Middle frontal gyrus (tissue), 1 donor: ENCODE data around the gene RPL27.

Source experiments
- DNase-seq: peaks from one replicate; pipeline ENCODE4 v3.0.0-alpha.2; 2015; ENCODE audit warnings: low spot score; ENCODE audit errors: extremely low spot score

Gene RPL27

DNA sequence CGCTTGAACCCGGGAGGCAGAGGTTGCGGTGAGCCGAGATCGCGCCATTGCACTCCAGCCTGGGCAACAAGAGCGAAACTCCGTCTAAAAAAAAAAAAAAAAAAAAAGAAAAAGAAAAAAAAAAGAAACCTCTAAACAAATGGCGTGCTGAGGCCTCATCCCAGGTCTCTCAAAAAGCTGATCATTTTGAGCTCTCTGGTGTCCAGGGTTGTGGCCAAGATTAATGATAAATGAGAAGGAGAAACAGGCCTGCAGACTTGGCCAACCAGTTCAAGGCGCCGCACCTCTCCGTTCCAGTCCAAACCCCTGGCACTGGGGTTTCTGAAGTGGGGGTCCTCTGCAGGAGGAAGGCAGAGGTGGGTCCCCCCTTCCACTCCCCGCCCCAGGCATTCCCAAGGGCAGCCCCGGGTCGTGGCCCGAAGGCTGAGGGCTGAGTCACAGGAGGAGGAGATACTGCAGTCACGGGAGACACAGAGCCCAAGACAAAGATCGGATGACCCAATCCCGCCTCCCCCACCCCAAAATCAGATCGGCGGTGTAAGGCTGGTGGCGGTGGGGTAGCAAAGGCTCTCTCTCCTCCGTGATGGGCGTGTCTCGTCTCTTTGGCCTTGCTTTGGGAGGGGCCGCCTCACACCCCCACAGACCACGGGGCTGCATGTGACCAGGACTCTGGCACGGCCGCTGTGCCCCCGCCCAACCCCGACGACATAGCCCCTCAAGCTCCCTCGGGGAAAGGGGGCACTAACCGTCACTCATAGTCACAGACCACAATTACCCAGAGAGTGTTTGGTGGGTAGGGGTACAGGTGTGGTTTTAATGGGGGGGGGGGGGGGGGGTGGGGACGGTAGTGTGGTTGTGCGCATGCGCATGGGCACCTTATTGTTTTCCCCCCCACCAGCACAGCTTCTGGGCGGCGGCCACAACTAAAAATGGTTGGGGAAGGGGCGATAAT is 22.8 kb downstream of the RPL27 start:
- no peak for DNase-seq

- peak; percentile 36 for DNase-seq
Measured at GRCh38 chr17:43021741-43022512, 23.7 kb downstream of the RPL27 start, which contains the start of gene VAT1. VAT1 (minus strand) TSS chr17:43022385; CDS start chr17:43022322, 63 bp downstream.

DNA sequence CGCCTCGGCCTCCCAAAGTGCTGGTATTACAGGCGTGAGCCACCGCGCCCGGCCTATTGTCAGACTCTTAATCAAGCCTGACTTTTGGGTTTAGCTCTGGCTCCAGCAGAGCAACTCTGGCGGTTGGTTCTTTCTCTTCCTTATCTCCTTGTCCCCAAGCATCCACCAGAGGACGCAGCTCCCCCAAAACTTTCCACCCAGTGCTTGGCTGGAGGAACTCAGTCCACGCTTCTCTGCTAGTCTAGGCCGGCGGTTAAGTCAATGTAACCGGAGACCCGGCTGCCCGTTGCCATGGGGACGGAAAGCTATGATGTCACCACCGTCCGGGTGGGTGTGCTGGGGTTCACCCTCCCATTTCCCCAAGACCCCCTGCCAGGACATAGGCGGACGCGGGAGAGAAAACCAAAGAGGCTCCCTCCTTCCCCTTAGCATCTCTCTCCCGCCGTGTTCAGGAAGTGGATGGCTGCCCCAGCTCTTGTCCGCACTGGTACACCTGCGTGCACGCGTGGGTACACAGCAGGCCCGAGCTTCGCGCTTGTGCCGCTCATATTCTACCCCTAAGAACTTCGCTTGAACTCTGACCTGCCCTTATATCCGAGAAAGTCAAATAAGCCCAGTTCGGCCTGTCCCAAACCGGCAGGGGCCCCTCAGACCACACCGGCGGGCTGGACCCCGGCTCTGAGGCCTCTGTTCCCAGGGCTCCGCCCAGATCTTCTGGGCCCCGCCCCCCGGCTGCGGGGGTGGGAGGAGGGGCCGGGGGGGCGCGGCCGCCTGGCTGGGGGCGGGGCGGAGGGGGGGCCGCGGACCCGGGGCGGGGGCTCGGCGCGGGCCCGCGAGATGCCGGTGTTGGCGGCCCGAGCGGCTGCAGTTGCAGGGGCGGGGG is 26.4 kb downstream of the RPL27 start, which contains the start of gene RND2:
Gene RND2, plus strand, starts transcription at position 825 of the 883 bp plus-strand sequence. CDS start 117 bp downstream, outside the sequence.
- DNase-seq = peak; percentile 78

GRCh38 chr17:43025290-43025657 is 27.1 kb downstream of the RPL27 start:
- no peak for DNase-seq

DNA sequence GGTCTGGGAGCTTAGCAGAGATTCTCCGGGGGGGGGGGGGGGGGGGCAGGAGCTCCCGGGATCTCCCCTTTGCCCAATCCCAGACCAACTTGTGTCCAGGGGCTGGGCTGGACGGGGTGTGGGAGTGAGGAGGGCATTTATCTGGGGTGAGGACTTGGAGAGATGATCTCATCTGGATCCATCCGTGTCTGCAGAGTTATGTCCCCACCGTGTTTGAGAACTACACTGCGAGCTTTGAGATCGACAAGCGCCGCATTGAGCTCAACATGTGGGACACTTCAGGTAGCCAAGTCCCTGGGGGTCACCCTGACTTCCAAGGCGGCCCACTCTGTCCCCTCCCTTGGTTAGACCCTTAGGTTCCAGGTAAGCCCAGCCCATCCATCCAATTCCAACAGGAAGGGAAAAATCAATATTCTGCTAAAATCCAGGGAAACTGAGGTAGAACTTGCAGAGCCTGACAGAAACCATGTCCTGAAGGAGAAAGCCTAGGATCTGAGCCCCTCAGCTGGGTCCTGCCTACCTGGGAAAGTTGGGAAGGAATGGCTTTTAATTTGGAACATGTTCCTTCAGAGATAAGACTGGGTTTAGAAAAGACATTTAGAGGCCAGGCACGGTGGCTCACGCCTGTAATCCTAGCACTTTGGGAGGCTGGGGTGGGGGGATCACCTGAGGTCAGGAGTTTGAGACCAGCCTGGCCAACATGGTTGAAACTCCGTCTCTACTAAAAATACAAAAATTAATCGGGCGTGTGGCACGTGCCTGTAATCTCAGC is 27.7 kb downstream of the RPL27 start:
- no peak for DNase-seq

DNA sequence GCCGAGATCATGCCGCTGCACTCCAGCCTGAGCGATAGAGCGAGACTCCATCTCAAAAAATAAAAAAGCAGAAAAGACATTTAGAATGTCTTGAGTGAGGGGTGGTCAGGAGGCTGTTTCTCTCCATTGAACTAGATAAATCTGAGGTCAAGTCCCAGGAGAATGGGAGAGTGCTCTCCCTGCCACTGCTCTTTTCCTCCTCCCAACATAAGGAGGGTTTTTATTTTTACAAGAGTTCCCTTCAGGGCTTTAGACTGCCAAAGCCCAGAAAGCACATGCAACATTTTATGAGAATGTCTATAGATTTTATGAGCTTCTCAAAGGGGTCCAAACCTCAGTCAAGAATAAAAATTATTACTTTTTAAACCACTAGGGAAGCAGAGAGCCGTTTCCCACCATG is 28.4 kb downstream of the RPL27 start:
- no peak for DNase-seq

- no peak for DNase-seq
Measured at GRCh38 chr17:43027091-43028032, 29.1 kb downstream of the RPL27 start.

GRCh38 chr17:43028221-43028861 is 30.1 kb downstream of the RPL27 start:
- no peak for DNase-seq

DNA sequence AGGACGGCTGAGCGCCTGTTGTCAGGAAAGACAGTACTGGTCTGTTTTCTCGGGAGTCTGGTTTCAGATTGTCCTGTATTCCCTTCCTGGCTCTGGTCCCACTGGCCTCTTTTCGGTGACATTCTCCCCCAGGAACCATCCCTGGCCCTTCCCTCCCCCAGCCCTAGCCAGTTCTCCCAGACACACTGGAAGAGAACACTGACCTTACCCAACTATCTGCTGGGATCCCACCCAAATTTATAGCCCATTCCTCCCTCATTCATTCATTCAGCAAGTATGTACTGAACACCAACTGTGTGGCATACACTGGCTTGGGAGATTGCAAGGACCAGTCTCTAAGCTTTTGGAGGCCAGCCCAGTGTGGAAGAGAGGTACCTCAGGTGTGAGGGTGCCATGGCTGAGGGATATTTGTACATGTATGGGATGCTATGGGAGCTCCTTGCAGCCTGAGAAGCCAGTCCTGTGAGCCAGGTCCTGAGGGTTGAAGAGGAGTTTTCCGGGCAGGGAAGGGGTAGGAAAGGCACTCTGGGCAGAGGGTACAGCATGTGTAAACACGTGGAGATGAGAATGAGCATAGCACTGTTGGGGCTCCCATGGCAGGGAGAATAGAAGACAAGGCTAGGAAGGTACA is 32.0 kb downstream of the RPL27 start:
- no peak for DNase-seq

GRCh38 chr17:43031666-43032065 is 33.4 kb downstream of the RPL27 start:
- no peak for DNase-seq

GRCh38 chr17:43033948-43034881 is 36.0 kb downstream of the RPL27 start:
- DNase-seq = no peak

GRCh38 chr17:43034894-43035293 is 36.7 kb downstream of the RPL27 start:
- no peak for DNase-seq

DNA sequence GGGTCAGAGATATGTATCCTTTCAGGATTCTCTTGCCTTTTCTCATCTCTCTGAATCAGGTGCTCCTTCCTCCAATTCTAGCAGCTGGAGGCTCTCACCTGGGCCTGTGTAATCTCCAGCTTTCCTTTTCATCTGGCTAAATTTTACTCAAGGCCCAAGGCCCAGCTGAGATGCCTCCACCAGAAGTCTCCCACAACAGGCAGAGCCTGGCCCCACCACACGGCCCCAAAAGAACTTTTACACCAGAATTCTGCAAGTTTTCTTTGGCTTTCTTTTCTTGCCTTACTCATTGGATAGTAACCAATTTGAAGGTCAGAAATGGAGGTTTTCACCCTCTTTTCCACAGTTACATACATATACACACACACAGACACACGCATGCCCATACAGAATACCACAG is 41.4 kb downstream of the RPL27 start:
- no peak for DNase-seq

GRCh38 chr17:43040655-43041054 is 42.4 kb downstream of the RPL27 start:
- no peak for DNase-seq

- no peak for DNase-seq
Measured at GRCh38 chr17:43042025-43042628, 43.9 kb downstream of the RPL27 start.

DNA sequence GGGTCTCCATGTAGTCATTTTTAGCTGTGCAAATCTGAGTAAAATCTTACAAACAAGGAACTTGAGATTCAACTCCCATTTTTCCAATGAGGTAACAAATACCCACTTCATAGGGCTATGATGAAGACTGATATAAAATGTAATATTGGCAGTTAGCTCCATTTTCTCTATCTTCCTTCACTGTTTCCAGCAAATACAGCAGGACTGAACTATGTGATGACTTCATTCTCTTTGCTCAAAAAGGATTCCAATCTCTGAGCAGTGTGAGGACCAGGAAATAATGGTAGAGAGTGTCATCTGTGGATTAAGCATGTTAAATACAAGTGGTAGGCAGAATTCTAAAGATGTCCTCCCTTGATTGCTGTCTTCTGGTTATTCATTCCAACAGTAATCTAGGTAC is 45.1 kb downstream of the RPL27 start:
- DNase-seq = no peak

GRCh38 chr17:43044024-43044423 is 45.8 kb downstream of the RPL27 start:
- DNase-seq = no peak
